Endothelial cell (in vitro differentiated cells): ENCODE data around the gene MICALL2. TPM values are rescaled to one million over a fixed set of nuclear protein-coding genes. Genes with fewer than 3 reads are reported as not detected.
"Not testable (repeated sequence)": the region's sequence is repeated elsewhere in the genome, so short reads cannot be mapped to it uniquely, and the experiment has no call there.

Experiments used
- DNase-seq: peaks from one replicate; pipeline ENCODE4 v3.0.0; 2021; ENCODE audit warnings: low spot score
- H3K27ac Mint-ChIP-seq: one replicate; pipeline ENCODE4 v1.8.0; 2021; ENCODE audit warnings: mixed read lengths, inconsistent platforms; ENCODE audit not compliant: unreplicated experiment
- H3K27me3 Mint-ChIP-seq: one replicate; pipeline ENCODE4 v1.8.0; 2021; ENCODE audit warnings: mild to moderate bottlenecking, moderate library complexity, mixed read lengths, inconsistent platforms; ENCODE audit not compliant: unreplicated experiment
- H3K36me3 Mint-ChIP-seq: one replicate; pipeline ENCODE4 v1.8.0; 2021; ENCODE audit warnings: mild to moderate bottlenecking, low read depth, mixed read lengths, inconsistent platforms; ENCODE audit not compliant: unreplicated experiment
- H3K4me1 Mint-ChIP-seq: one replicate; pipeline ENCODE4 v1.8.0; 2021; ENCODE audit warnings: mild to moderate bottlenecking, mixed read lengths, inconsistent platforms; ENCODE audit not compliant: unreplicated experiment
- H3K4me3 Mint-ChIP-seq: one replicate; pipeline ENCODE4 v1.8.0; 2021; ENCODE audit warnings: mild to moderate bottlenecking, mixed read lengths, inconsistent platforms; ENCODE audit not compliant: unreplicated experiment
- H3K9me3 Mint-ChIP-seq: one replicate; pipeline ENCODE4 v1.8.0; 2021; ENCODE audit warnings: mixed read lengths, inconsistent platforms; ENCODE audit not compliant: unreplicated experiment
- total RNA-seq: library from RNA; stranded (reverse); fragmentation: NEBNext Ultra II Directional; extraction: Animal tissue kit (Norgen Biotek cat#: 25700); gene quantifications from one replicate; pipeline ENCODE4 v1.2.1, GENCODE V29; 2021; ENCODE audit not compliant: unreplicated experiment
- TF ChIP-seq, protein P1 (sequence below): fragments of 200-600 bp; sonication (generic); IDR thresholded peaks from one replicate; pipeline ENCODE4 v1.5.0; 2021; ENCODE audit warnings: antibody characterized with exemption; ENCODE audit not compliant: unreplicated experiment

The MICALL2 gene
- total RNA-seq, 1 donor from 2014 or later = 25.0 TPM

DNA sequence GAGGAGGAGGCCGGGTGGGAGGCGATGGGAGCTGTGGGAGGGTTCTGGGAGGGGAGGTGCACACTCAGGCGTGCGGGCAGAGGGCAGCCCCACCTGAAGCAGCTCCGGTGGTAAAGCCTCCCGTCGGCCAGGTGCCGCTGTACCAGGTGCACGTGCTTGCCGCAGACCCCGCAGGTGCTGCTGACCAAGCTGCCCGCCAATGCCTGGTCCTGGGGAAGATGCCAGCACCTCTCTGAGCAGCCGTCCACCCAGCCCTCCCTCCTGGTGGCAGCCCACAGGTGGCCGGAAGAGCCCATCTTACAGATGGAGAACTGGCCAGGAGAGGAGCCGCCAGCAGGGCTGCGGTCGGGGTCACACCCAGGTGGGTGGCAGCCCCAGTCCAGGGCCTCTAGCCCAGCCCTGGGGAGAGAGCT, 12.6 kb downstream of the MICALL2 start:
- no peak overlapping the region for H3K27ac Mint-ChIP-seq
- no peak for DNase-seq
- no peak overlapping the region for H3K4me3 Mint-ChIP-seq
- no peaks in the 10 kb centered on the region for H3K4me1 Mint-ChIP-seq
- peaks cover 2% of the 10 kb centered on the region for H3K27me3 Mint-ChIP-seq
- H3K36me3 Mint-ChIP-seq = peaks cover 5% of the 10 kb centered on the region
- TF ChIP-seq, protein P1, sequence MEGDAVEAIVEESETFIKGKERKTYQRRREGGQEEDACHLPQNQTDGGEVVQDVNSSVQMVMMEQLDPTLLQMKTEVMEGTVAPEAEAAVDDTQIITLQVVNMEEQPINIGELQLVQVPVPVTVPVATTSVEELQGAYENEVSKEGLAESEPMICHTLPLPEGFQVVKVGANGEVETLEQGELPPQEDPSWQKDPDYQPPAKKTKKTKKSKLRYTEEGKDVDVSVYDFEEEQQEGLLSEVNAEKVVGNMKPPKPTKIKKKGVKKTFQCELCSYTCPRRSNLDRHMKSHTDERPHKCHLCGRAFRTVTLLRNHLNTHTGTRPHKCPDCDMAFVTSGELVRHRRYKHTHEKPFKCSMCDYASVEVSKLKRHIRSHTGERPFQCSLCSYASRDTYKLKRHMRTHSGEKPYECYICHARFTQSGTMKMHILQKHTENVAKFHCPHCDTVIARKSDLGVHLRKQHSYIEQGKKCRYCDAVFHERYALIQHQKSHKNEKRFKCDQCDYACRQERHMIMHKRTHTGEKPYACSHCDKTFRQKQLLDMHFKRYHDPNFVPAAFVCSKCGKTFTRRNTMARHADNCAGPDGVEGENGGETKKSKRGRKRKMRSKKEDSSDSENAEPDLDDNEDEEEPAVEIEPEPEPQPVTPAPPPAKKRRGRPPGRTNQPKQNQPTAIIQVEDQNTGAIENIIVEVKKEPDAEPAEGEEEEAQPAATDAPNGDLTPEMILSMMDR = no peak
- H3K9me3 Mint-ChIP-seq = no peaks in the 10 kb centered on the region

DNA sequence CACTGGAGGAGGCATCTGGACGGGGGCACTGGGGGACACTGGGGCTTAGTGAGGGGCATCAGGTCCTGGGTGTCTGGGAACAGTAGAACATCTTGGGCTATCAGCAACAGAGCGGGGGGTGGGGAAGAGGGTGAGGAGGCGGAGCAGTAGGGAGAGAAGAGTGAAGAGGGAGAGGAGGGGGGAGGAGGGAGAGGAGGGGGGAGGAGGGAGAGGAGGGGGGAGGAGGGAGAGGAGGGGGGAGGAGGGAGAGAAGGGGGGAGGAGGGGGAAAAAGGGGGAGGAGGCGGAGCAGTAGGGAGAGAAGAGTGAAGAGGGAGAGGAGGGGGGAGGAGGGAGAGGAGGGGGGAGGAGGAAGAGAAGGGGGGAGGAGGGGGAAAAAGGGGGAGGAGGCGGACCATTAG, 13.2 kb downstream of the MICALL2 start:
- not testable (repeated sequence) for H3K4me1 Mint-ChIP-seq, H3K4me3 Mint-ChIP-seq, DNase-seq, H3K9me3 Mint-ChIP-seq, H3K27ac Mint-ChIP-seq, H3K27me3 Mint-ChIP-seq, H3K36me3 Mint-ChIP-seq

DNA sequence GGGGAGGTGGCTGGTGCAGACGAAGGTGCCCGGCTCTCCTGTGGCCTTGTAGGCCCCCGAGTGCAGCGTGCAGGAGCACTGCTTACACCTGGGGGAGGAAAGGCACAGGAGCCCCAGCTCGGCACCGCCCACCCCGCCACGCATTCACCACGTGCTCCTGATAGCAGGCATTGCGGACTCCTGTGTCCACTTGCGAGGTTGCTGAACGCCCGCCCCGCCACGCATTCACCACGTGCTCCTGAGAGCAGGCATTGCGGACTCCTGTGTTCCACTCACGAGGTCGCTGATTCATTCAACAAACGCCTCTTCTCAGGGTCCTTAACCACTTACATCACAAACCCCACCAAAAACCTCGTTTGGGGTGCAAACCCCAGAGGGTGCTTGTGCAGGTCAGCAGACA, 13.9 kb downstream of the MICALL2 start:
- Mint-ChIP-seq H3K27ac (no peak overlapping the region), H3K36me3 (peaks cover 7% of the 10 kb centered on the region), H3K4me3 (no peak overlapping the region), H3K9me3 (no peaks in the 10 kb centered on the region), H3K27me3 (peaks cover 2% of the 10 kb centered on the region), H3K4me1 (no peaks in the 10 kb centered on the region)
- DNase-seq = no peak
- TF ChIP-seq, protein P1 = no peak

DNA sequence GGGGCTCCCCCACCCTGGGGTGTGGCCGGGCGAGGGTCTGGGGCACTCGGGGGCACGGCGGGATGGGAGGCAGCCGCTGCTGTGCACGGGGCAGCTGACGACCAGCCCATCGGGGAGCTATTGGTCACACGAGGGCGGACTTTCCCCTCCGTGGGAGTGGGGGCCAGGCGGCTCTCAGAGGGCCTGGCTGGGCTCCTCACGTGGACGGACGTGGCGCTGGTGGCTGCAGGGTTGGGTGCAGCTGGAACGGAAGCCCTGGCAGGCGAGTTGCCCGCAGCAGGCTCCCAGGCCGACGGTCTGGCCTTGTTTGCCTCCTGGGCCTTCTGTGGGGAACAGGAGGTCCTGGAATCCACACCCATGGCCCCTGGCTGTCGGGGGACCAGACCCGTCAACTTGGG, 14.3 kb downstream of the MICALL2 start:
- DNase-seq = no peak
- H3K27me3 Mint-ChIP-seq = peaks cover 2% of the 10 kb centered on the region
- no peak overlapping the region for H3K4me3 Mint-ChIP-seq
- TF ChIP-seq, protein P1 = no peak
- no peaks in the 10 kb centered on the region for H3K4me1 Mint-ChIP-seq
- H3K36me3 Mint-ChIP-seq = peaks cover 7% of the 10 kb centered on the region
- H3K27ac Mint-ChIP-seq = no peak overlapping the region
- H3K9me3 Mint-ChIP-seq = no peaks in the 10 kb centered on the region

DNA sequence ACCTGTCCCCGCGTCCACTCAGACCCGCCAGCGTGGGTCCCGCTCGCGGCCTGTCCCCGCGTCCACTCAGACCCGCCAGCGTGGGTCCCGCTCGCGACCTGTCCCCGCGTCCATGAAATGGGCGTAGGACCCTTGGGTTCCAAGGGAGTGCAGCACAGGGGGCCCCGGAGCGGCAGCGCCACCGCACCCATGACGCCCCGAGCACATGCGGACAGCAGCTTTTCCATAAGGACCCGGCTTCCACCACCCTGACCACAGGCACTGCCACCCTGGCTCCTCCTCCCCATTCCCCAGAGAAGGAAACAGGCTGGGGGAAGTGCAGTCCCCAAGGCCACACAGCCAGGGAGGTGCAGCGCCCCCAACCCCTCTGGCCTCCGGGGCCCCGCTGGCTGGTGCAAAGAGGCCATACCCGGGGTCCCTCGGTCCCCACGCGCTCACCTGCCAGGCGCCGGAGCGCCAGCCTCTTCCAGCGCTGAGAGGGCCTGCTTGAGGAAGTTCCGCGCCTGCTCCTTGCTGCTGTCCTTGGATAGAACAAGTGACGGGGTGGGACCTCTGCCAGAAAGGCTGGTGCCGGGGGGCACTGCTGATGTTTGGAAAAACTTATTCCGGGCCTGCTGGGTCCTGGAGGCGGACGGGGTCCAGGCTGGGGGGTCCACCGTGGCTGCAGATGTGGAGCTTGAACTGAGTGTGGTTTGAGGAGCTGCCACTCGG, 14.9 kb downstream of the MICALL2 start:
- H3K27me3 Mint-ChIP-seq = peaks cover 3% of the 10 kb centered on the region
- H3K4me3 Mint-ChIP-seq = no peak overlapping the region
- H3K9me3 Mint-ChIP-seq = no peaks in the 10 kb centered on the region
- peaks cover 7% of the 10 kb centered on the region for H3K36me3 Mint-ChIP-seq
- no peak for DNase-seq
- no peak overlapping the region for H3K27ac Mint-ChIP-seq
- no peaks in the 10 kb centered on the region for H3K4me1 Mint-ChIP-seq
- TF ChIP-seq, protein P1 = no peak

DNA sequence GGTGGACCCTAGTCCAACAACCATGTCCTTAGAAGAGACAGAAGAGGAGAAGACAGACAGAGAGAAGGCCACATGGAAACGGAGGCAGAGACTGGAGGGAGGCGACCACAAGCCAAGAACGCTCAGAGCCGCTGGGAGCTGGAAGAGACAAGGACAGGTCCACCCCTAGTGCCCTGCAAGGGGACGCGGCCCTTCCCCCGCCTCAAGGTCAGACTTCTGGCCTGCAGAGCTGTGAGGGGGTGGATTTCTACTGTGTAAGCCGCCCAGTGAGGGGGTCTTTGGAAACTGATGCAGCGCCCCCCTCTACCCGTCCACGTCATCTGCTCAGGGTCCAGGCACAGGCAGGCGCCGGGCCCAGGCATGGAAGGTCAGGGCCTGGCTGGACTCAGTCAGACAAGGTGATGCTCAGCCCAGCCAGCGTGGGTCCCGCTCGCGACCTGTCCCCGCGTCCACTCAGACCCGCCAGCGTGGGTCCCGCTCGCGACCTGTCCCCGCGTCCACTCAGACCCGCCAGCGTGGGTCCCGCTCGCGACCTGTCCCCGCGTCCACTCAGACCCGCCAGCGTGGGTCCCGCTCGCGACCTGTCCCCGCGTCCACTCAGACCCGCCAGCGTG, 15.6 kb downstream of the MICALL2 start:
- not testable (repeated sequence) for DNase-seq, H3K27me3 Mint-ChIP-seq, H3K4me1 Mint-ChIP-seq, H3K36me3 Mint-ChIP-seq, H3K9me3 Mint-ChIP-seq, H3K27ac Mint-ChIP-seq, H3K4me3 Mint-ChIP-seq
